PFSK-1 (cell line): ENCODE measurements around the gene PLEKHH3.
A peak's percentile ranks its signal among the peaks of the same experiment; 100 is the strongest.

ENCODE experiments used
- FOXP2 ChIP-seq: optimal IDR thresholded peaks from 2 replicates; pipeline ENCODE3; 2011; ENCODE audit warnings: borderline replicate concordance, control low read depth, inconsistent platforms; ENCODE audit not compliant: insufficient read depth; ENCODE audit errors: extremely low read length, extremely low read depth
- POLR2AphosphoS5 ChIP-seq: IDR thresholded peaks from 2 replicates; pipeline ENCODE4 v1.6.1; 2012; ENCODE audit warnings: low read depth, mild to moderate bottlenecking, control low read depth, low read length, moderate library complexity
- SIN3A ChIP-seq: IDR thresholded peaks from 2 replicates; pipeline ENCODE4 v1.6.1; 2012; ENCODE audit warnings: mild to moderate bottlenecking, low read length, moderate library complexity, borderline replicate concordance; ENCODE audit not compliant: insufficient read depth
- TAF1 ChIP-seq: IDR thresholded peaks from 2 replicates; pipeline ENCODE4 v1.6.1; 2012; ENCODE audit warnings: low read length, control low read depth, borderline replicate concordance; ENCODE audit not compliant: insufficient read depth
- TF ChIP-seq, protein P1 (sequence below), 2 experiments: IDR thresholded peaks; 2 replicates each; pipeline versions ENCODE4 v1.6.1 to v1.8.0; 2011 to 2012; ENCODE audit warnings: low read depth in 2 of 2, low read length in 2 of 2, control low read depth in 1 of 2, inconsistent platforms in 1 of 2, mild to moderate bottlenecking in 1 of 2, moderate library complexity in 1 of 2; ENCODE audit not compliant: insufficient read depth in 1 of 2

PLEKHH3 gene

DNA sequence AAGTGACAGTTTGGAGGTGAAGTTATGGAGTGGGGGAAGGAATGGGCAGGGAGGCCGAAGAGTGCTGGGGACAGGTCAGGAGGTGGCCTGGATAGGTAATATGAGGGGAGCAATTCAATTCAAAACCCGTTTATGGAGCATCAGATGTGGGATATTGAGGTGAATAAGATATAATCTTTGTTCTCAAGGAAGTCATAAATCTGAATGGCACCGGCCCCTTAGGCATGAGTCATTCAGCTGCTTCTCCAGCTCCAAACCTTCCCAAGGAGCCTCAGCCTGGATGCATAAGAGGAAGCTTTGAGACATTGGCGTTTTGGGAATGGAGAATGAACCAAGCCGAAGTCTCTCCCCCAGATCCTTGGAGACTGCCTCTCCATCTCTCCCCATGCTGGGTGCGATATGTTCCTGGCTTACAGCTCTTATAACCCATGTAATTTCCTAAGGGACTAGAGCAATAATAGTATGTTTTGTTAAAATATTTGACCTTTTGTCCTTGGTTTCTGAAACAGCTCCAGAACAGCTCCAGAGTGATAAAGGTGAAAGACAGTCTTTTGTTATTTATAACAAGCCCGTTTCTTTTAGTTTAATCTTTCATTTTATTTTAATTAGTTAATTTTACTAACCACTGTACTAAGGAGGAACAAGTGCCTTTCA, 16.0 kb downstream of the PLEKHH3 start:
- TF ChIP-seq POLR2AphosphoS5: no peak
- no peak for TF ChIP-seq FOXP2
- TF ChIP-seq, protein P1, sequence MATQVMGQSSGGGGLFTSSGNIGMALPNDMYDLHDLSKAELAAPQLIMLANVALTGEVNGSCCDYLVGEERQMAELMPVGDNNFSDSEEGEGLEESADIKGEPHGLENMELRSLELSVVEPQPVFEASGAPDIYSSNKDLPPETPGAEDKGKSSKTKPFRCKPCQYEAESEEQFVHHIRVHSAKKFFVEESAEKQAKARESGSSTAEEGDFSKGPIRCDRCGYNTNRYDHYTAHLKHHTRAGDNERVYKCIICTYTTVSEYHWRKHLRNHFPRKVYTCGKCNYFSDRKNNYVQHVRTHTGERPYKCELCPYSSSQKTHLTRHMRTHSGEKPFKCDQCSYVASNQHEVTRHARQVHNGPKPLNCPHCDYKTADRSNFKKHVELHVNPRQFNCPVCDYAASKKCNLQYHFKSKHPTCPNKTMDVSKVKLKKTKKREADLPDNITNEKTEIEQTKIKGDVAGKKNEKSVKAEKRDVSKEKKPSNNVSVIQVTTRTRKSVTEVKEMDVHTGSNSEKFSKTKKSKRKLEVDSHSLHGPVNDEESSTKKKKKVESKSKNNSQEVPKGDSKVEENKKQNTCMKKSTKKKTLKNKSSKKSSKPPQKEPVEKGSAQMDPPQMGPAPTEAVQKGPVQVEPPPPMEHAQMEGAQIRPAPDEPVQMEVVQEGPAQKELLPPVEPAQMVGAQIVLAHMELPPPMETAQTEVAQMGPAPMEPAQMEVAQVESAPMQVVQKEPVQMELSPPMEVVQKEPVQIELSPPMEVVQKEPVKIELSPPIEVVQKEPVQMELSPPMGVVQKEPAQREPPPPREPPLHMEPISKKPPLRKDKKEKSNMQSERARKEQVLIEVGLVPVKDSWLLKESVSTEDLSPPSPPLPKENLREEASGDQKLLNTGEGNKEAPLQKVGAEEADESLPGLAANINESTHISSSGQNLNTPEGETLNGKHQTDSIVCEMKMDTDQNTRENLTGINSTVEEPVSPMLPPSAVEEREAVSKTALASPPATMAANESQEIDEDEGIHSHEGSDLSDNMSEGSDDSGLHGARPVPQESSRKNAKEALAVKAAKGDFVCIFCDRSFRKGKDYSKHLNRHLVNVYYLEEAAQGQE (IDR thresholded peaks at IDR 0.05; ENCODE audit: insufficient read depth in 1 of 2, low read depth in 2 of 2, low read length in 2 of 2): no peak
- no peak for TF ChIP-seq SIN3A
- no peak for TF ChIP-seq TAF1

DNA sequence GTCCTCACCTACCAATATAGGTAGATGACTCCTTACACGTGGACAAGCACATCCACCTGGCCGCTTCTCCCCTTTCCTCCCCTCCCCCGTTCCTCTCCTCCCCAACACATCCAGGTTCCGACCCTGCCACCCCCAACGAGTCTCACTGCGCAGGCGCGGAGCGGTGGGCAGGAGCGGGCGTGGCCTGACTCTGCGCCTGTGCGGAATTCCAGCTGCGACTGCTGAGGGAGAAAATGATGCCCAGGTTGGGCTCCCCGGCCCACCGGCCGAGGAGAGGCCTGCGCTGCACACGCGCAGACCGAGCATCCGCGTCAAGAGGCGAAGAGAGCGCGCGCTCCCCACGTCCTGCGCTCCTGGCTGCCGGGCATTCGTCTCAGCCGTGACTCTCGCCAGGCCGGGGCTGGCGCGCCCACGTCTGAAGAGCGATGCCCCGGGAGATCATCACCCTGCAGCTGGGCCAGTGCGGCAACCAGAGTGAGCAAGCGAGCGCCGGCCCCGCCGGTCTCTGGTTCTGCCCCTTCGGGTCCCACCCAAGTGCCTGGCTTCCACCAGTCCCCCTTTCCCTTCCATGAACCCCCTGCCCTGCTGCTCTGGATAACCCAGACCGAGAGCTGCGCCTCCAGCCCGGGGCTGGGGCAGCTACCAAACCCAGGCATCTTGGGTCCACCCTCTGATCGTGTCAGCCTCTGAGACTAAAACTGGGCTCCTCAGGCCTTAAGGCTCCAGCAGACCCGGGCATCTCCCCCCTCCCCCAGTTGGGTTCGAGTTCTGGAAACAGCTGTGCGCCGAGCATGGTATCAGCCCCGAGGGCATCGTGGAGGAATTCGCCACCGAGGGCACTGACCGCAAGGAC, 17.5 kb downstream of the PLEKHH3 start, which contains the start of gene TUBG2:
TUBG2 (plus strand) TSS at position 206 of the 853 bp plus-strand sequence; CDS start at position 426, 220 bp downstream.
- TF ChIP-seq SIN3A (0 out of 2 replicates have a peak, but pooled peaks have one; percentile 54), TAF1 (peak; percentile 82; the same call in 1 of the 2 replicates), POLR2AphosphoS5 (peak; percentile 83), FOXP2 (peak; percentile 59)
- TF ChIP-seq, protein P1 (IDR thresholded peaks at IDR 0.05; ENCODE audit: insufficient read depth in 1 of 2, low read depth in 2 of 2, low read length in 2 of 2): peak in 1 of 2 experiments; percentile 12; a peak in 1 of 4 replicates

DNA sequence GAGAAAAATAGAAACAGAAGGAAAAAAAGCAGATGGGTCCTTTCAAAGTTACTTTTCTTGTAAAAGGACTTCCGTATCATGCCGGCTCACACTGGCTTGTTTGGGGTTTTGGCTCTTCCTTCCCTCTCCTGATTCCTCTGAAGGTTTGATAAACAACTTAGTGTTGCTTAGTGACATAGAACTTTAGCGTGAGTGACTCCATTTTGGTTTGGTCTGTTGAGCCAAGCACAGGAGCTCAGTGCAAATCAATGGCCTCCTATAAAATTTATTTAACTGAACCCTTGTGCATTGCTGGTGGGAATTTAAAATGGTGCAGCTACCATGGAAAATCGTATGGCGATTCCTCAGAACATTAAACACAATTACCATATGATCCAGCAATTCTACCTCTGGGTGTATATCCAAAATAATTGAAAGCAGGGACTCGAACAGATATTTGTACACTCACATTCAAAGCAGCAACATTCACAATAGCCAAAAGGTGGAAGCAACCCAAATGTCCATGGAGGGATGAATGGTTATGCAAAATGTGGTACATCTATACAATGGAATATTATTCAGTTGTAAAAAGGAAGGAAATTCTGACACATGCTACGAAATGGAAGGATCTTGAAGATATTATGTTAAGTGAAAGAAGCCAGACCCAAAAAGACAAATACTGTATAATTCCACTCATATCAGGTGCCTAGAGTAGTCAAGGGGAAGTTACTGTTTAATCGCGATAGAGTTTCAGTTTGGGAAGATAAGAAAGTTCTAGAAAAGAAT, 18.8 kb downstream of the PLEKHH3 start:
- no peak for TF ChIP-seq SIN3A
- TF ChIP-seq POLR2AphosphoS5: no peak
- TF ChIP-seq FOXP2: no peak
- TF ChIP-seq, protein P1 (IDR thresholded peaks at IDR 0.05; ENCODE audit: insufficient read depth in 1 of 2, low read depth in 2 of 2, low read length in 2 of 2): no peak
- TF ChIP-seq TAF1: no peak

DNA sequence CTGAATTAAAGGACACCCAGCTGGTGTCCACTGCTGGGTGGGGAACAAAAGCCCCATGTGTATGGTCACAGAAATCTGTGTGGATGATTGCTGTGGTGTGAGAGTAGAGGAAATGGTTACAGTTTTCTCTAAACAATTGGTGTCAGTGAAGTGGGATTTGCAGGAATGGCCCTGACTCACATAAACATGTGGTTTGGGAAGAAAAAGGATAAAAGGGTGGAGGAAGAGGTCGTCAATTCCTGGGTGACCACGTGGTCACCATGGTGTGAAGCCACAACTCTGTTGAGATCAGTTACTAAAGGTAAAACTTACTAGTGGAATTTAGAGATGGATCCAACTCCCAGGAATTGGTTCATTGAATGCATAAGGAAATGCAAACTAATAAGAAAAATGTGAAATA, 21.3 kb downstream of the PLEKHH3 start:
- TF ChIP-seq POLR2AphosphoS5 (no peak), TAF1 (no peak), SIN3A (no peak), FOXP2 (no peak)
- TF ChIP-seq, protein P1 (IDR thresholded peaks at IDR 0.05; ENCODE audit: insufficient read depth in 1 of 2, low read depth in 2 of 2, low read length in 2 of 2): no peak
